ENCODE data around the gene TGM2.

The TGM2 gene

GRCh38 chr20:38141889-38142494 is 23.1 kb downstream of the TGM2 start:
- DNase-seq, result no peak

GRCh38 chr20:38141204-38141888 is 23.7 kb downstream of the TGM2 start:
- no peak for DNase-seq

- DNase-seq, result peak; percentile 46 to 71
These were observed 24.9 kb downstream of the TGM2 start for GRCh38 chr20:38139977-38140753.

DNA sequence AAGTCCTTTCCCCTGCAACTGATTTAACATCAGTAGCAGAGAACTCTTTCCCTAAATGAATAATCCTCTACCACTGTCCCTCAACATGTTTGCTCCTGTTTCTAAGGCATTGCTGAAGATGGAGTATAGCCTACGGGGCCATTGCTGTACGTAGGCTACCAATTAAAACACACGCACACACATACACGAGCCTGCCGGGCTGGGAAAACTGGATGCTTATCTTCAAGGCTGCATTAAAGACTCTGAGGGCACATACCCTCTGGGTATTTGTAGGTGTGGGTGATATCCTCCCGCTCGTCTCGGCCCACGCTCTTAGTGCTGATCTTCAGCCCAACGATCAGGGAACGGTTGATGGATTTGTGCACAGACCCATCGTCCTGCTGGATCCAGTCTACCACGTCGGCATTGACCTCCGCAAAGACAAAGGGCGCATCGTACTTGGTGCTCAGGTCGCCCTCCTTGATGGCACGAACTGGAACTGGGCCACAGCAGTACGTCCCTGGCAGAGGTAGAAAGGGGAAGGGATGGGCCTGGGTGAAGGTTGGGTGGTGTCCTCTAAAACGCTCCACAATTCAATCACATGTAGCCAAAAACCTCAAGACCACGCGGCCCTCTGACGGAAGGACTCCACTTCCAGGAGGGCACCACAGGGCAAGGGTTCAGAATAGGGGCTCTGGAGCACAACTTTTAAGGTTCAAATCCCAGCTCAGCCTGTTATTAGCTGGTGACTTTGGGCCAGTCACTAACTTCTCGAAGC is 25.7 kb downstream of the TGM2 start:
- DNase-seq, result no peak

DNA sequence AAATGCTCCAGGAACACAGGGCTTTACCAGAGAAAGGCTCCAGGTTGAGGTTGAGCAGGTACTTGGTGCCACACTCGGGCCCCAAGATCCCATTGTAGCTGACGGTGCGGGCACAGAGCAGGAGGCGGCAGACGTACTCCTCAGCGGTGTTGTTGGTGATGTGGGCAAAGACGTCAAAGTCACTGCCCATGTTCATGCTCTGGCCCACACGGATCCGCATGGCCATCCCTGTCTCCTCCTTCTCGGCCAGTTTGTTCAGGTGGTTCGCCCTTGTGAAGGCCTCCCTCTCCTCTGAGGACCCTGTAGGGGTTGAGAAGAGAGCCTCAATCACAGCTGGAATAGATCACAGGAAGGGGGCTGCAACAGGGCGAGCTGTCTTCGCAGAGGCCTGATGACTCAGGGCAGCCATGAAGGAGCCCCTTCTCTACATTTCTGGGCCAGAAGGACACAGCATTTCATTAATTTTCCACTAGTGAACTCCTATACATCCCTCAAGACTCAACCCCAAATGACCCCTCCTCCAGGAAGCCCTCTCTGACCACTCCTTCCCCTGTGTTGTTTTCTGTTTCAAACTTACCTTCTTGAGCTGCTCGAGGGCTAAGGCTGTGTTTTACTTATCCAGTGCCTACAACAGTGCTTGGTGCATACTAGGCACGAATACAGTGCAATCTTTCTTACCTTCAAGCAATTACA is 26.8 kb downstream of the TGM2 start:
- no peak for DNase-seq

DNA sequence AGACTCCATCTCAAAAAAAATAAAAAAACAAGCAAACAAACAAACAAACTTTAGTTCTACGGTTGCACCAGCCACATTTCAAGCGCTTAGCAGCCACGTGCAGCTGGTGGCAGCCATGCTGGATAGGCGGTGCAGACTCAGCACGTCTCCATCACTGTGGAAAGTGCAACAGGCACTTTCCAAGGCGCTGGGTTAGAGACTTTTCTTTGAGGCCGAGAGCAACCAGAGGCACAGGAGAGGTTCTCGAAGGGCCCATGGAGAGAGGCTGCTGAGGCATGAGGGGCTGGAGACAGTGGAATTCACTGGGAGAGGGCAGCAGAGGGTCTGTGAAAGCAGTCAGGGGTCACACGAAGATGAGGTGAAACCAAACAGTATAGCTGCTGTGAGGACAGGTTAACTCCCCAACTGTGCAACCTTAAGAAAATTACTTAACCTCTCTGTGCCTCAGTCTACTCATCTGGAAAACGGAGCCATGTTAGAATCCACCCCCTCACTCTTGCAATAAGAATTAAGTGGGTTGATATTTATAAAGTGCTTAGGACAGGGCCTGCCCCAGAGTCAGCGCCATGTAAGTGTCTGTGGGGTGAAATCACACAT is 27.5 kb downstream of the TGM2 start:
- DNase-seq, result no peak

GRCh38 chr20:38136421-38137245 is 28.4 kb downstream of the TGM2 start:
- DNase-seq, result no peak

GRCh38 chr20:38135651-38136420 is 29.2 kb downstream of the TGM2 start:
- DNase-seq, result no peak

DNA sequence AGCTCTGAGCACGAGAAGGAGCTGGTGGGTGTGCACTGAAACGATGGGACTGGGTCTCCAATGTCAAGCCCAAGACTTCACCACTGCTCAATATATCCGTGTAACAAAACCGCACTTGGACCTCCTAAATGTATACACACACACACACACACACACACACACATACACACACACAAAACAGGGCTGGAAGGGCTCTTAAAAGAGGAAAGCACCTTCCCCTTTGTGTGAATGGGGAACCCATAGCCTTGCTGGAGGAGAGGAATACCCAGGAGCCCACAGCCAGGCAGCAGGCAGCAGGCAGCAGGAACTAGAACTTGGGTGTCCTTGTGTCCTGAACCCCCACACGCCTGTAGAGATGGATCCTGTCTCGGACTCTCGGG is 29.8 kb downstream of the TGM2 start:
- no peak for DNase-seq

GRCh38 chr20:38134427-38135270 is 30.4 kb downstream of the TGM2 start:
- no peak for DNase-seq

GRCh38 chr20:38133680-38134426 is 31.2 kb downstream of the TGM2 start:
- no peak for DNase-seq

- no peak for DNase-seq
These were observed 32.1 kb downstream of the TGM2 start for GRCh38 chr20:38132910-38133501.

DNA sequence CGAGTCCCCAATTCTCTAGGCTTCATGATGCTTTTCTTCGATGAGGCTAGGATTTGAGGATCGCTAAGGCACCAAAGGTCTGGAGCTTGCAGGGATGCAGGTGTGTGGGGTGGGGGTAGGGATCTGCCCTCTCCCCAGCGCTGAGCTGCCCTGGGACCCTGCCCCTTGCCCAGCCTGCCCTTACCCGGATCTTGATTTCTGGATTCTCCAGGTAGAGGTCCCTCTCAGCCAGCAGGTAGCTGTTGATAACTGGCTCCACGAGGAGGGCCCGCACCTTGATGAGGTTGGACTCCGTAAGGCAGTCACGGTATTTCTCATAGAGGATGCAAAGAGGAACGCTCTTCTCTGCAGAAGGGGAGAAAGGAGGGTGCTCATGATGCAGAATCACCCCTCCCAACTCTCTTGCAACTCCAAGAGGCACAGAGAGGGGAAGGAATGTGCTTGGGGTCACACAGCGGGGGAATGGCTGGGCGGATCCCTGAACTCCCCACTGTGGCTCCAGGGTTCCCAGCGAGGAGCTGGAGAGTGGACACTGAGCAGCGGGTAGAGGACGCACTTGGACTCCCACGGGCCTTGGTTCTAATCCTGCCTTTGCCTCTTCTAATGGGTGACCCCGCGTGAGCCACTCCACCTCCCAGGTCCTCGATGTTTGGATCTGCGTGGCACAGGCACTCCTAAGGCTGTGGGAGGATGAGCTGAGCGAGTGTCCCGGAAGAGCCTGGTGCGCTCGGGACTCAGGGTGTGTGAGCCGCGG is 32.7 kb downstream of the TGM2 start:
- no peak for DNase-seq

DNA sequence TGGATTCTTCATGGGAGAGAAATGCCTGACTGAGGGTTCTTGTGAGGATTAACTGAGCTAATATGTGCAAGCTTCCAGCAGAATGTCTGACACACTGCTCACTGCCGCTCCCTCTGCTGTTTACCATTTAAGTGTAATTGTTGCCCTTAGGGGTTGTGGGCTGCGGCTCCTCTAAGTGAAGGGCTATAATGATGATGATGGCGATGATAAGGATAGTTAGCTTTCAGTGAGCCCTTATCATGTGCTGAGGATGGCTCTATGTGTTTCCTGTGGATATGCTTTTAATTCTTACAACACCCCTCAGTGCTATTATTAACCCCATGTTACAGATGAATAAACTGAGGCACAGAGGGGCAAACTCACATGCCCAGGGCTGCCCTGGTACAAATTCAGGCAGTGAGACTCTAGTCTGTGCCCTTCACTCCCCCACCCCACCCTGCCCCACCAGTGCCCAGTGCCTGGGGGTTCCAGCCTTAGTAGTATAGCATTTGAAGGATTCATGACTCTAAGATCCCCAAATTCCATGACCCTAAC is 33.4 kb downstream of the TGM2 start:
- DNase-seq, result no peak

DNA sequence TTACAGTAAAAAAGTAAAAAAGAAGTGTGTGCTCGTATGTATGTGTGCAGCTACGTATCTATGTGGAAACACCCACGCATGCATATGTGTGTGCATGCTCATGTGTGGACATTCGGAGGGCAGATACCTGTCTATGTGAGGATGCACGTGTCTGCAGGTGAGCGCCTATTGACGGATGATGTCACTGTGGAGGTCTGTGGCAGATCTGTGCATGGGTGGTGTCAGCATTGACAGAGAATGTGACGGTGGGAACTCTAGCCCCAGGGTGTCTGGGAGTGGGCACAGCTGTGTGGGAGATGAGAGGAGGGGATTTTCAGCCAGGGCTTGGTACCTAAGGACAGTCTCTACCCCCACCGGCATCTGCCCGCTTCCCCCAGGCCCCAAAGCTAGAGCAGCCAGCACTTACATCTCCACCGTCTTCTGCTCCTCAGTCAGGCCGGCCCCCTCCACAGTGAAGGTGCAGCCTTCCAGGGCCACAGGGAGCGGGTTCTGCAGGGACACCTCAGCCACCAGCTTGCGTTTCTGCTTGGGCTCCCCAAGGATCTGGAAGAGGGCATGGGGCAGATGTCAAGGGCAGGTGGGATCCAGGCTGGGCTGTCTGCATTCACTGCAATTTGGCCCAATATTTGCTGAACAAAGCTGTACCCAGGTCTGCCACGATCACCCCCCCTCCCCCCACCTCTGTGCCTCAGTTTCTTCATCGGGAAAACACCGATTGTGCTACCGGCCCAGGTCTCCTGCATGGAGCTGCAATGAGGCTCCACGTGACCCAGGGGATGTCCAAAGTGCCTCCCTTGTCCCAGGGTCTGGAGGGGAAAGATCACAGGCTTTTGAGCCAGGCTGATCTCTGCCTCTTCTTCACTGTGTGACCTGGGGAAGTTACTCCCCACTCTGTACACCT is 34.1 kb downstream of the TGM2 start:
- DNase-seq, result no peak

GRCh38 chr20:38129893-38130609 is 35.0 kb downstream of the TGM2 start:
- no peak for DNase-seq
